ACHN (cell line): ENCODE results near the gene RNF19B.

Source experiments
- DNase-seq: peaks from one replicate; pipeline ENCODE4 v3.0.0-alpha.2; 2015
- in situ Hi-C: cut with HindIII; loops from 2 replicates; pipeline ENCODE4 v1.10.0; 2017; ENCODE audit warnings: low sequenced_read_pairs, low pct_ligation_motif_present, low pct_unique_long_range_greater_than_20kb

RNF19B gene, protein sequence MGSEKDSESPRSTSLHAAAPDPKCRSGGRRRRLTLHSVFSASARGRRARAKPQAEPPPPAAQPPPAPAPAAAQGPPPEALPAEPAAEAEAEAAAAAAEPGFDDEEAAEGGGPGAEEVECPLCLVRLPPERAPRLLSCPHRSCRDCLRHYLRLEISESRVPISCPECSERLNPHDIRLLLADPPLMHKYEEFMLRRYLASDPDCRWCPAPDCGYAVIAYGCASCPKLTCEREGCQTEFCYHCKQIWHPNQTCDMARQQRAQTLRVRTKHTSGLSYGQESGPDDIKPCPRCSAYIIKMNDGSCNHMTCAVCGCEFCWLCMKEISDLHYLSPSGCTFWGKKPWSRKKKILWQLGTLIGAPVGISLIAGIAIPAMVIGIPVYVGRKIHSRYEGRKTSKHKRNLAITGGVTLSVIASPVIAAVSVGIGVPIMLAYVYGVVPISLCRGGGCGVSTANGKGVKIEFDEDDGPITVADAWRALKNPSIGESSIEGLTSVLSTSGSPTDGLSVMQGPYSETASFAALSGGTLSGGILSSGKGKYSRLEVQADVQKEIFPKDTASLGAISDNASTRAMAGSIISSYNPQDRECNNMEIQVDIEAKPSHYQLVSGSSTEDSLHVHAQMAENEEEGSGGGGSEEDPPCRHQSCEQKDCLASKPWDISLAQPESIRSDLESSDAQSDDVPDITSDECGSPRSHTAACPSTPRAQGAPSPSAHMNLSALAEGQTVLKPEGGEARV

DNA sequence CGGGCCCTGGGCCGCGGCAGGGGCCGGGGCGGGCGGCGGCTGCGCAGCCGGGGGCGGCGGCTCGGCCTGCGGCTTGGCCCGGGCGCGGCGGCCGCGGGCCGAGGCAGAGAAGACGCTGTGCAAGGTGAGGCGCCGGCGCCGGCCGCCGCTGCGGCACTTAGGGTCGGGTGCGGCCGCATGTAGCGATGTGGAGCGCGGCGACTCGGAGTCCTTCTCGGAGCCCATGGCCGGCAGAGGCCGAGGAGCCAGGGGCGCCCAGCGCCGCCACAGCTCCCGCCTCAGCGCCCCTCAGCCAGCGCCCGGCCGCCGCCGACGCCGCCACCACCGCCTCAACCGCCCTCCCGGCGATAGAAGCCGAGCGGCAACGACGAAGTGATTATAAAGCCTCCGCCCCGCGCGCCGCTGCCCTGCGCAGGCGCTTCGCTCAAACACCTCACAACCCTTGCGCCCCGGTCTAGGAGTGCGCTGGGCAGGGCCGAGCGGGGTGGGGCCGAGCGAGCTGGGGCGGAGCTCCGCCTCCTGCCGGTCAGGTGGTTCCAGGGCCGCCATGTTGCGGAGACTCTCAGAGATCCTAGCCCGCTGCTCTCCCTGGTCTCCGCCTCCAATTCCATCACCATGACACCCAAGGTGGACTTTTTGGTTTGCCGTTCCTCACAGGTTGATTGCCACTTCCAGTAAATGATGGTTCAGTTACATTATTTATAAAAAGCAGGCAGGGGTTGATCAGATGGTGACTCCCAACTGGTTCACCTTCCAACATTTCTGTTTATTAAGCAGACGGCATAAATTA, at the start of gene RNF19B:
TSS of gene RNF19B (minus strand) at position 349 of the 790 bp plus-strand sequence. CDS start at position 225, 124 bp downstream.
- DNase-seq, result peak; percentile 92
- in situ Hi-C loops, result no loop called here

DNA sequence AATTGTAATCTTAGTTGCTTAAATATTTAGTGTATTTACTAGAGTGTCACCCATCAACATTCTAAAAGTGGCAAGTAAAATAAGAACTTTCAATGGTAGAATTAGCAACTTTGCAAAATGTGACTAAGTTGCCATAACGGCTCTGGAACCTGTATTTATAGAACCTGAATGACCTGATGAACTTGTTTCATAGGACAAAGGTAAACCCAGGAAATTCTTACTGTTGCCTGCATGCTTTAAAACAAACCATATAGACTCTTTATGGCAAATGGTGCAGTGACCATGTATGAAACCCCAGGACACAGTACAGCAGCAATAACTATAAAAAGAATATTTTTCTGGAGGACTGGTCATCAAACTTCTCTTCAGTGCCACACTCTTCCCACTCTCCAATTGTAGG, 49.2 kb upstream of the RNF19B start:
- in situ Hi-C loops, result no loop called here
- no peak for DNase-seq

DNA sequence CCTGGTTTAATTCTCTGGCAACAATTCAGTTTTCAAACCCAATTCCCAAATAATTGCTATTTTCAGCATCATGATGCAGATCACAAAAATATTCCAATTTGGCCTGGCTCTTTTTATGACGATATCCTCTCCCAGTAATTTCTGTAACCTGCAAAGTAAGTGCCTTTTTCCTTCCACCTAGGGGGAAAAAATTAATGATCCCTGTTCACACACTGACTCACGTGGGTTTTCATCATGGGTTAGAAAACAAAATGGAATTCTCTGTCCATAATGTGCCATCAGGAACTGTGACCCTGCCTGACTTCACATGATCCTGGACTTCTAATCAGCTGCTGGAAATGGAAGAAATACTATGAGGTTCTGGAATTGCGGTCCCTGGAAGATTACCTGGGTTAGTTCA, 47.6 kb upstream of the RNF19B start:
- in situ Hi-C loops, result no loop called here
- no peak for DNase-seq

DNA sequence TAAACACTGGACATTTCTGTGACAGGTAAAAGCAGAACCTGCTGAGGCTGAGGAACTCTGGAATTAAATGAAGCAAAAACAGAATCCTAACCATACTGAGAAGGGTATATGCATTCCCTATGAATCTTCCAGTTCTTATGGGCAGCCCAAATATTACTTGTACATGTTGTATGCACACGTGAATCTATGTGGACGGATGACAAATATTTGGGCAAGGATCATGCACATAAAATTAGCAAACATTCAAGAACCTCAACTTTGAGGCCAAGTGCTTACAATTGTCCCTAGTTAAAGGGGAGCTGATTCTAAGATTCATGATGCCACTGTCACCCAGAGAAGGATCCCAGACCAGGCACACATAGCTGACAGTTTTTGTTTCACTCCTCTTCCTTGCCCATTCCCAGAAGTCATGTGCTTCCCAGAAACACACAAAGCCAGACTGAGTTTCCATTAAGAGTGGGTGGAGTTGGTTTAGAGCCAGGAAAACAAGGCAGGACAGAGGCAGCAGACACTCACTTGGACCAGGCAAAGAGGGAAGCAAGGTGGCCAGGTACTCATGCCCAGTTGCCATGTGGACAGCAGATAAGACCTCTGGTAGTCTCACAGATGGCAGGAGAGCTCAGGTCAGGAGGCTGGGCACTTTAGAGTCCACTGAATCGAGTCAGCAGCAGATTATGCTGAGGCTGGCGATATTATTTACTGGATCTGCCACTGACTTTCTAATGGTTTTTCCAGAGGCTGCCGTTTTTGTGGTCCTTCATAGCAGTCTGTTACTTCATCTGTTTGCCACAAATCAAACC, 46.5 kb upstream of the RNF19B start:
- no peak for DNase-seq
- in situ Hi-C loops, result no loop called here

DNA sequence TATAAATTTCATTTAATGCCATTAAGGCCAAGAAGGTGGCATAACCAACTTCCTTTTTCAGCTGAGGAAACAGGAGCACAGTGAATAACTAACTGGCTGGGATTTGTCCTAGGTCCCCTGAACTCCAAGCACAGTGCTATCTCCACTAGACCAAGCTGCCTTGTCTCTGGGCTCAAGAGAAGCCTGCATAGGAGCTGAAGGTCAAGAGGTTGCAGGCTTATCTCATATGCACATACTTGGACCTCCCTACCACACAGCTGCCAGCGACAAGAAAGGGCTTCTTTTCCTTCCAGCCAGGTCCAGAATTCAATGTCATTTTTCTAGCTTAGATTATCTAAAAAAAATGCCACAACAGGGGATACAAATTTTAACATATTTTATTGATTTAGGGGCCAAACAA, 45.0 kb upstream of the RNF19B start:
- in situ Hi-C loops, result no loop called here
- DNase-seq, result no peak

DNA sequence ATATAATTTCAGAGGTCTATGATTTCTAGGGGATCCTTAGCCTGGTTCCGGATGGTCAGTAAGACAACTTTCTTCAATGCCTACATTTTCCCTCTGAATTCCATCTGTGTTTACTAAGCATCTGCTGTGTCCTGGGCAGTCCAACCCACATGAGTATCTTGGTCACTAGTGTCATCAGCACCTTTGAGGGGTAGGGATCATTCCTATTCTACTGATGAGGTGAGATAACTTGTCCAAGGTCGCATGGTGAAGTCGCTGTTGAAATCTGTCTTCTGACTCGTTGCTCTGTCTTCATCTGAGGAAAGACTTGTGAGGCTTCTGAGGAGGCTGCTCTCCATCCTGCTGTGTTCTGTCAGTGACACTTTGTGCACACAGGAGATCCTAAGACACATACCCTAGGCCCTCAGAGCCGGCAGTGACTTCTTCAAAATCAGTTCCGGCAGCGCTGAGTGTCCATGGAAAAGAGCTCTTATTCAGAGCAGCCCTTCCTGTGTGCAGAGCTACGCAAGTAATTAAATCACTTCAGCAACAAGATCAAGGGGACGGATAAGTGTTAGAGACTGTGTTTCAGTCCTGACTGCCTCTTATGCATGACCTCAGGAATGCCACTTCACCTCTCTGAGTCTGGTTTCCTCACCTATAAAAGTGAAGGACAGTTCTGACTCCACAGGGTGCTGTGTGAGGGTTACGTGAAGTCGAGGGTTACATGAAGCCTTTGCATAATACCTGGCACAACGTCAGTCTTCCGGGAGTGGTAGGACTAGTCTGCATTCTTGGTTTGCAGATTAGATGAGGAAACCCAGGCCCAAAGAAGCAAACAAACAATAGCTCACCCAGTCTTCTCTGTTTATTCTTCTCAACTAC, 43.7 kb upstream of the RNF19B start:
- in situ Hi-C loops, result no loop called here
- DNase-seq, result no peak

DNA sequence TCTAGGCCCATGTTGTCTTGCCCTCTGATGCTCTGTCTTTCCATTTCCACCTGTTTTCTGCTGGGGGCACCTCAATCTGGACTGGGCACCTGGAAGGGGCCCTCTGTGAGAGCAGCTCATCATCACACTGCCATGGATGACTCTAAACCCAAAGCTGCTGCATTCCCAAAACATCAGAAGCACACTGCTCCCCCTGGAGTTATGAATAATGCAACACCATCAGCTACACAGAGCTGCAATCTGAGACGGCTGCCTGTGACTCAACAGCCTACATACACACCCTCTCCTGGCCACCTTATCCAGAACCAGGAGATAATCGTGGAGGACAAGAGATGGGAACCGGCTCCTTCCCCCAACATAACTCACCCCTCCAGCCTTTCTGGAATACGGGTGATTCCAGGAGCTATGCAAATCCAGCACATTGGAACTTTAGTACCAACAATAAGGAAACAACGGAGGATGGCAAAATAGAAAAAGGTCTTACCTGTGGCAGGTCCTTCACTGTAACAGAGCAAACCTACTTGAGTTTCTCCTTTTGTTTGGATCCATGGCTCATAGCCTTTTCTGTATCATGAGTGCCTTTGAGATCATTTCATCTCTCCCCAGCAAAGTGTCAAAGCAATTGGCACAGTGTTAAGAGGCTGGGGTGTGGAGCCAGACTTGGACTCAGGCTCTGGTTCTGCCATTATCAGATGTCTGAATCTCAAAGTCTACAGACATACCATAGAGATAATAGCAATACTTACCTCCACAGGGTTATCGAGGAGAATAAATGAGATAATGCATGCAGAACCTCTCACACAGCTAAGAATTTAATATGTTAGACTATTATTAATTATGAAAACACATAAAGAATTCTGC, 42.8 kb upstream of the RNF19B start:
- DNase-seq, result peak; percentile 79
- in situ Hi-C loops, result no loop called here

DNA sequence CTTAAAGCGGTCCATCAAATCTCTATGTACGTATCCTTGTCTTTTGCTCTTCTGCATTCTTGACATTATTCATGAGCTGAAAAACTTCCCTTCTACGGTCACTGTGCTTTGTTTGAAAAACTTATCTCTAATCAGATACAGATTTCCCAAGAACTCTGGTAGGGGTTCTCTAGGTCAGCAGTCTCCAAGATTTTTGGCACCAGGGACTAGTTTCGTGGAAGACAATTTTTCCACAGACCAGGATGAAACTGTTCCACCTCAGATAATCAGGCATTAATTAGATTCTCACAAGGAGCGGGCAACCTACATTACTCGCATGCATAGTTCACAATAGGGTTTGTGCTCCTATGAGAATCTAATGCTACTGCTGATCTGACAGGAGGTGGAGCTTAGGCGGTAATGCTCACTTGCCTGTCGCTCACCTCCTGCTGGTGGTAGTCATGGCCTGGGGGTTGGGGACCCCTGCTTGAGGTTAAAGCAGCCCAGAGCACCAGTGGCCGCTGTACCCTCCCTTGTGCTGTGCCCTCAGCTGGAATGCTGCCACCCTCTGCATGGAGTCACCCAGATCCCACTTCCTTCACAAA, 41.3 kb upstream of the RNF19B start:
- DNase-seq, result no peak
- in situ Hi-C loops, result no loop called here

DNA sequence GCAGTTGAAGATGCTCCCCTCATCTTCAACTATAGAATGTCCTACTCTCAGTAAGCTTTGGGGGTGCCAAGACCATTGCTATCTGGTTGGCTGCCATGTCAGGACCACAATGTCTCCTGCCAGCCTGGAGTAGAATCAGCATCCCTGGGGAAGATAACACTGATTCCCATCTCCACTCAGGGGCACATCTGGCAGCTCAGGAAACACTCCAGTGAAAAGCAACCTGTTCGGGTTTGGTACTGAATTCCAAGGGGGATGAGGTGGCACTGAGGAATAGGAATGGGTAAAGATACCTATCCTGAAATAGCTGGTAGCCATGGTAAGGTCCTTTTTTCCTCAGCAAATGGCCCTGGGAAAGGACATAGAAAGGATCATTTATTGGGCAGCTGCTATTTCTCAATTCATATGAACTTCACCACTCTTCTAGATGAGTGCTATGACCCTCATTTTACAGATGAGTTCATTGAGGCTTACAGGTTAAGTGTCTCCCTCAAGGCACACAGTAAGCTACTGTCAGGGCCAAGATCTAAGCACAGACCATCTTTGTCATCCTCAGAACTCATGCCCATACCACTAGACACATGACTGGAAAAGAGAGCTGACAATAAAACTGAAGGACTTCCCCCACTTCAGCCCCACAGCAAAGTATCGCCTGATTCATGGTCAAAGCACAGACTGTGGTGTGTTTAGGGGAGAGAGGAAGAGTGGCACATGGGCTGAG, 40.7 kb upstream of the RNF19B start:
- in situ Hi-C loops, result no loop called here
- no peak for DNase-seq

DNA sequence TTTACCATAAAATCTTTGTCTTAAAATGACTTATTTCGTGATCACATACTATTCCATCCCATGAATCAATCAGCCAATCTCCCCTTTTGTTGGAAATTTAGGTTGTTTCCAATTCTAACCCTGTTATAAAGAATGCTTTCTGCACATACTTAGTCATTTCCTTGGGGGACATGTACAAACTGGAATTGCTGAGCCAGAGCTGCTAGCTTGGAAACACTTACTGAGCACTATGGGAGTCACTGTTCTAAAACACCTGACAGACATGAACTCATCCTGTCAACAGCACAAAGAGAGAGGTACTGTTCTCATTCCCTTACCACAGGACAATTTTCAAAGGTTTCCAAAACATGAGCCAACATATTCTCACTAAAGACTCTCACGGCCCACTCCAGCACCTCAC, 40.0 kb upstream of the RNF19B start:
- in situ Hi-C loops, result no loop called here

DNA sequence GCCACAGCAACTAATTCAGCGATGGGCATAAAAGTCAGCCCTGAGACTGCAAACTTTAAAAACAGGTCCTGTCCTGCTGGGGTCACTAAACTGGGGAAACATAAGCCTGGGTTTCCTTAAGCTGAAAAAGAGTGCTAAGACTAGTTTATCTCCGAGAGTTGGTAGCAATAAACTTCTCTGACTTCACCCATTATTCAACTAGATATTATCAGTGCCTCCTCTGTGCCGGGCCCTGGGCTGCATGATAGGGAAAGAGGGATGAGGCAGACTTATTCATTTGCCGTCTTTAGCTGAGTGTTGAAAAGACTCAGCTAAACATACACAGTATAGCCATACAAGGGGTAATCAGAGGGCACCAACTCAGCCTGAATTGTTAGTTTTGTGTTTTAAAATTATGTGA, 39.0 kb upstream of the RNF19B start:
- DNase-seq, result no peak
- in situ Hi-C loops, result no loop called here

More for the DNA sequence above, 40.0 kb upstream of the RNF19B start:
- DNase-seq, result no peak

DNA sequence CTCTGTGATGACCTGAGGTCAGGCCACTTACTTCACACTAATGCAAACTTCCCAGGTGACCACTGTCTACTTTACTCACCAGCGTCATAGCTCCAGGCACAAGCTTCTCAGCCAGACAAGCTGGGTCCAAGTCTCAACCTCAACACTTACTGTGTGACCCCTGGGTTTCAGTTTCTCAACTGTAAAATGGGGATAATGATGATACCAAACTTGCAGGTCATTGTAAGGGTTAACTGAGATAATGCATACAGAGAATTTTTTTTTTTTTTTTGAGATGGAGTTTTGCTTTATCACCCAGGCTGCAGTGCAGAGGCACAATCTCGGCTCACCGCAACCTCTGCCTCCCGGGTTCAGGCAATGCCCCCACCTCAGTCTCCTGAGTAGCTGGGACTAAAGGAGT, 37.4 kb upstream of the RNF19B start:
- DNase-seq, result no peak
- in situ Hi-C loops, result no loop called here

DNA sequence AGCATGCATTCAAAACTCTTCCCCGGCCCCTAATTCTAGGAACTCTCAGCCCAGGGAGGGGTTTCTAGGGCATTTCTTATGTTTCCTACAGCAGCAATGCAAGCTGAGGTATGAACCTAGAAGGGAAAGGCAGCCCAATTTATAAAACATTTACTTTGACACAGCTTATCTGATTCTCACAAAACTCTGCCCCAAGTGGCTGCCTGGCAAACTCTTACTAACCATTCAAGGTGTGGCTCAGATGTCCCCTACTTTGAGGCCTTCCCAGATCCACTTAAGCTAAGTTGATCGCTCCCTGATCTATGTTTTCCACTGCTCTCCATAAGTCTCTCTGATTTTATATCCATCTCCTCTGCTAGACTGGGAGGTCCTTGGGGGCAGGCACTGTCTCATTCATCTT, 36.7 kb upstream of the RNF19B start:
- in situ Hi-C loops, result no loop called here
- no peak for DNase-seq

DNA sequence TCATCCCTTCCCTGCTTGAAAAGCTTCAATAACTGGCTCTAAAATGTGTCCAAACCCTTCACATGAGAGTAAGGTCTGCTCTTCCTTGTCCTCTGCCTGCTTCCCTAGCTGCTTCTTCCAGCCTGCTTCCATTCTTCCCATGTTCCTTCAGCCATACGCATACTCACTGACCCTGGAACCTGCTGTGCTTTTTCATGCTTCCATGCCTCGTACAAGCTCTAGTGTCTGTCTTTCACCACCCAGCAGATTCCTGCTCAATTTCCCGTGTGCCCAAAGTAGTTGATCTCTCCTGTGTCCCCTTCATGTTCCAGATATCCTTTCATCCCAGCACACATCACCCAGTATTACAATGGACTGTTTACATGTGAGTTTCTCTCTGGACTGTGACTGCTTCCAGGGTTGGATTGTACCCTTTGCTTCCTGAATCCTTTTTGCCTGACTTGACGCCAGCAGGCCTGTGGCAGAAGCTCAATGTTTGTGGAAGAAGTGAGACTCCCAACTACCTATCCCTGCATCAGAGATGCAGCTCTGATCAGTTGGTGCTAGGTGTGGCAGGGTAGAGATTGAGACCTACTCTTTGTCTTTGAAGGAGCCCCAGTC, 35.9 kb upstream of the RNF19B start:
- no peak for DNase-seq
- in situ Hi-C loops, result no loop called here

DNA sequence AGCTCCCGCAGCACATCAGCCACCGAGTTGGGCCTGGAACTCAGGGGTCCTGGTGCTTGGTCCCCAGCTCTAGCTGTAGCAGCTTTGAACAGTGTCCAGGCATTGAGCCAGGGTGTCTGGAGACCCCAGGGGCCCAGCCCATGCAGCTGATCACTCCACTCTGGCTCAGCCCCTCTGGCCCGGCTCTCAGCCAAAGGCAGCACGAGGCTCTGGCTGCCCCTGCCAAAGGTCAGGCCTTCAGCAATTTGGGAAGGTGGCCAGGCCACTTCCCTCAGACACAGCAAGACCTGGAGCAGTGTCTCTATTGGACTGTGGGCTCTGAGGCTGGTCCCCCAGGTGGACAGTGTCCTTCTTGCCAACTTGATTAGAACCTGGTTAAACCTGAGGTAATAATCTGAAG, 34.4 kb upstream of the RNF19B start:
- in situ Hi-C loops, result no loop called here

DNA sequence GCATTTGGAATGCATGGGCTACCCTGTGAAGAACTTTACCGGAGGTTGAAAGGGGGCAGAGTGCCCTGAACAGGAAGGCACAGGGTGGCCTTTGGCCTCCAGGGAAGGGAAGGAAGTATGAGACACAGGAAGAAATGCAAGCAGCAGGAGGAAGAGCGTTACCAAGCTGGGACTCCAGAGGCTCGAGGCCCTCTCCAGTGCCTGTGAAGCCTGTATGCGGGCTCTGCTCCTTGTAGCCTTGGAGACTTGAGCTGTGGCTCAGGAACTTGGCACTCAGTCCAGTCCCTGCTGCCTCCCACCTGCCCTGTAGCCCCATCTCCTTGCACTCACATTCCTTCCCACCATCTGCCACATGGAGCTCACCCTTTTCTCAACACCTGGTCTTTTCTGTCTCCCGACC, 33.5 kb upstream of the RNF19B start:
- in situ Hi-C loops, result no loop called here
- DNase-seq, result no peak

More for the DNA sequence above, 34.4 kb upstream of the RNF19B start:
- DNase-seq, result no peak
